Measurements from ENCODE around the gene CASZ1.

DNA sequence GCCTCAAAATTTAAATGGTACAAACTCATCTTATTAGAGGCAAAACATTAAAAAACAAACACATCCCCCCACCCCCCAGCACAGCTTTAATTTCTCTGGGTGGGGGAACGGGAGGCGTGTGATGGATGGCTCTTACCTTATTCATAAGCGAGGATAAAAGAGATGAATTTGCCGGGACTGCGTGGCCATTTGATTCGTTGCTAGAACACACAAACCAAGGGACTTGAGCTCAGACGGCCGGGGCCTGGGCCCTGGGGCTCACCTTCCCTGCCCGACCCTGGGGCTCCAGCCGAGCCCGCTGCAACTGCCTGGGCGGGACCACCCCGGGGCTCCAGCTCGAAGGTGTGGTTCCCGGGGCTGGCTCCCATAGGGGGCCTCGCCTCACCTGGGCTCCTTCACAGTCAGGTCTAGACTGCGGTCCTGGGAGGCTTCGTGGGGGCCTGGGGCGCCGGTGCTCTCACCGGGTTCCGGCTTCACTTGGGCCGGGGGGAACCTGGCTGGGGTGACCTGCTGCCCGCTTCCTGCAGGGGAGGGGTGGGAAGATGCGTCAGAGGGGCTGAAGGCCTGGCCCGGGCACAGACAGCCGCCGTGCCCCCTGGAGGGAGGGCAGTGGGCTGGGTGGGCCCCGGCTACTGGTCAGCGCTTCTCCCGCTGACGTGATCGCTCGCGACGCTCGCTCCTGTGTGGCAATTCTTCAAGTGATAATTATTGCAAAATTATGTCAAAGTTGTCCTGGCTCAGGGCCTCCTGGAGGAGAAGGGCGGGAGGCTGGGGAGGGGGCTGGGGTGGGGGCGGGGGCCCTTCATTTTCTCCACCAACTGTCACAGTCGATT lies 145.7 kb downstream of the CASZ1 start:
- TF ChIP-seq, protein P1, sequence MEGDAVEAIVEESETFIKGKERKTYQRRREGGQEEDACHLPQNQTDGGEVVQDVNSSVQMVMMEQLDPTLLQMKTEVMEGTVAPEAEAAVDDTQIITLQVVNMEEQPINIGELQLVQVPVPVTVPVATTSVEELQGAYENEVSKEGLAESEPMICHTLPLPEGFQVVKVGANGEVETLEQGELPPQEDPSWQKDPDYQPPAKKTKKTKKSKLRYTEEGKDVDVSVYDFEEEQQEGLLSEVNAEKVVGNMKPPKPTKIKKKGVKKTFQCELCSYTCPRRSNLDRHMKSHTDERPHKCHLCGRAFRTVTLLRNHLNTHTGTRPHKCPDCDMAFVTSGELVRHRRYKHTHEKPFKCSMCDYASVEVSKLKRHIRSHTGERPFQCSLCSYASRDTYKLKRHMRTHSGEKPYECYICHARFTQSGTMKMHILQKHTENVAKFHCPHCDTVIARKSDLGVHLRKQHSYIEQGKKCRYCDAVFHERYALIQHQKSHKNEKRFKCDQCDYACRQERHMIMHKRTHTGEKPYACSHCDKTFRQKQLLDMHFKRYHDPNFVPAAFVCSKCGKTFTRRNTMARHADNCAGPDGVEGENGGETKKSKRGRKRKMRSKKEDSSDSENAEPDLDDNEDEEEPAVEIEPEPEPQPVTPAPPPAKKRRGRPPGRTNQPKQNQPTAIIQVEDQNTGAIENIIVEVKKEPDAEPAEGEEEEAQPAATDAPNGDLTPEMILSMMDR (IDR thresholded peaks at IDR 0.05): no peak
- TF ChIP-seq POLR2A (IDR thresholded peaks at IDR 0.05) (no peak), POLR2AphosphoS5 (IDR thresholded peaks at IDR 0.05) (no peak)
